Left ventricle myocardium inferior (tissue), 1 donor: ENCODE measurements around the gene ARMH3. TPM values are rescaled to one million over a fixed set of nuclear protein-coding genes. Genes with fewer than 3 reads are reported as not detected.

Experiments
- DNase-seq: peaks from one replicate; pipeline ENCODE4 v3.0.0-alpha.2; 2020
- H3K27ac ChIP-seq: fragments of 200-600 bp; replicated peaks from 2 replicates; pipeline ENCODE4 v1.8.0; 2021
- H3K27me3 ChIP-seq: fragments of 200-600 bp; 2 replicates; pipeline ENCODE4 v1.8.0; 2021; ENCODE audit warnings: low read depth
- H3K36me3 ChIP-seq: fragments of 200-600 bp; 2 replicates; pipeline ENCODE4 v1.8.0; 2021
- H3K4me1 ChIP-seq: fragments of 200-600 bp; 2 replicates; pipeline ENCODE4 v1.8.0; 2021
- H3K4me3 ChIP-seq: fragments of 200-600 bp; 2 replicates; pipeline ENCODE4 v1.8.0; 2021; ENCODE audit warnings: mild to moderate bottlenecking, moderate library complexity
- H3K9me3 ChIP-seq: fragments of 200-600 bp; replicated peaks from 2 replicates; pipeline ENCODE4 v1.8.0; 2021
- CTCF ChIP-seq: fragments of 200-600 bp; IDR thresholded peaks from 2 replicates; pipeline ENCODE4 v1.8.0; 2021; ENCODE audit warnings: antibody characterized with exemption, mild to moderate bottlenecking, borderline replicate concordance
- intact Hi-C: fragments of 100-400 bp; cut with micrococcal nuclease; formaldehyde crosslinking; loops from one replicate; pipeline ENCODE4 v1.11.0; 2022
- total RNA-seq: library from RNA; stranded (reverse); fragmentation: NEBNext Ultra II Directional; extraction: Animal tissue kit (Norgen Biotek cat#: 25700); gene quantifications from one replicate; pipeline ENCODE4 v1.2.1, GENCODE V29; 2021
- donor health status: DM: no; HTN: yes; CAD: no; lungs with severe emphysema.

ARMH3 gene
- total RNA-seq, 1 donor from 2014 or later: 58.9 TPM

- DNase-seq: no peak
- peaks cover 9% of the 10 kb centered on the region for H3K4me1 ChIP-seq
- no peak overlapping the region for H3K27ac ChIP-seq
- H3K36me3 ChIP-seq: no peaks in the 10 kb centered on the region
- H3K9me3 ChIP-seq: no peaks in the 10 kb centered on the region
- intact Hi-C loops: no loop called here
- H3K4me3 ChIP-seq: no peak overlapping the region
- H3K27me3 ChIP-seq: no peaks in the 10 kb centered on the region
- no peak for TF ChIP-seq CTCF
Measured at GRCh38 chr10:102086196-102086595, 30.2 kb upstream of the ARMH3 start.

DNA sequence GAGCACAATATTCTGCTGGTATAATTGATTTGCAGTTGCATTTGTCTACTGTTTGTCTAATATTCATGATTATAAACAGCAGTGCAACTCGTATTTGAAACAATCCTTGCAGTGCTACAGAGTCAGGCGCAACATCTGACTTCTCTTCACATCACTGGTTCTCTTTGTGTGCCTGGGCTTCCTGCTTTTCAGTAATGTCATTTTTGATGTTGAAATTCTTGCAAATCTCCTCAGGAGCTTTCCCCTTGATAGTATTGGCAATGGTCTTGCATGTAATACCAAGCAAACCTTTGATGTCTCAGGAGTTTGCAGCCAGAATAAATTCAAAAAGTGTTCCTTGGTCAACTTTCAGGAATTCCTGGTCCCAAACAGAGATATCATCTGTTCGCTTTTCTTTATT lies 29.4 kb upstream of the ARMH3 start:
- H3K4me1 ChIP-seq: peaks cover 3% of the 10 kb centered on the region
- TF ChIP-seq CTCF: no peak
- intact Hi-C loops: no loop called here
- no peak overlapping the region for H3K27ac ChIP-seq
- DNase-seq: no peak
- no peak overlapping the region for H3K4me3 ChIP-seq
- H3K36me3 ChIP-seq: no peaks in the 10 kb centered on the region
- H3K27me3 ChIP-seq: no peaks in the 10 kb centered on the region
- no peaks in the 10 kb centered on the region for H3K9me3 ChIP-seq

GRCh38 chr10:102083541-102083940 lies 27.6 kb upstream of the ARMH3 start:
- intact Hi-C loops: no loop called here
- no peaks in the 10 kb centered on the region for H3K9me3 ChIP-seq

DNA sequence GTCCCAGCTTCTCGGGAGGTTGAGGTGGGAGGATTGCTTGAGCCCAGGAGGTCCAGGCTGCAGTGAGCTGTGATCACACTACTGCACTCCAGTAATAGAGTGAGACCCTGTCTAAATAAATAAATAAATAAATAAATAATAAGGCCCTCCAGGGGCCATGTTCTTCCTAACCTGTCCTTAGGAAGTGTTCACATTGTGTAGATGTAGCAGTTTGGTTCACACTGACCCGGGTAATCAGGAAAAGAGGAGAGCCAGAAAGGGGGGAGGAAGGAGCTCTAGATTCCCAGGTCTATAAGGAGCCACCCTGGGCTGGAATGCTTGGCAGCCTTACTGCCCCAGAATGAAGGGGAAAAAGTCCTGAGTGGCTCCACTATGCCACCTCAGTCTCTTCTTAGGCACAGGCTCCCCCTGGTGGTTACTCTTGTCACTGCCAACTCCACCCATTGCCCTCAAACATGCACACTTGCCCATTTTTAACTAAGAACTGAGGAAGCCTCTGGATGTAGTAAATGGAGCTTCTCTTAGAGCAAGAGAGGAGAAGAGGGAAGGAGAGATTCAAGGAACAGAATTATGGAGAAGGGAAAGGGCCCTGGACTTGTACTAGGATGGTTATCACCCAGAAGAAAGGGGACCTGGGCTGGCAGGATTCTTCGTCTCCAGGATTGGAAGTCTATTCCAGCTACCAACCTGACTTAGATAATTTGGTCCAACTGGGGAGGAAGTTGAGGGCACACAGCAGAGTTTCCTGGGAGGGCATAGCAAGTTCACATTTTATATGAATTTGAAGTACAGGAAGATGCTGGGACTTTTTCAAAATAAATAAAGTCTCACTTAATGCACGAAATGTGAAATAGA lies 16.9 kb upstream of the ARMH3 start:
- peak; percentile 79 for DNase-seq
- Histone ChIP-seq H3K36me3 (no peaks in the 10 kb centered on the region), H3K27me3 (no peaks in the 10 kb centered on the region), H3K4me1 (peaks cover 15% of the 10 kb centered on the region), H3K9me3 (no peaks in the 10 kb centered on the region), H3K27ac (no peak overlapping the region), H3K4me3 (no peak overlapping the region)
- peak; percentile 94 for TF ChIP-seq CTCF
- intact Hi-C loops: no loop called here

More at GRCh38 chr10:102083541-102083940, 27.6 kb upstream of the ARMH3 start:
- Histone ChIP-seq H3K4me3 (no peak overlapping the region), H3K4me1 (no peaks in the 10 kb centered on the region), H3K27ac (no peak overlapping the region), H3K36me3 (no peaks in the 10 kb centered on the region), H3K27me3 (no peaks in the 10 kb centered on the region)
- TF ChIP-seq CTCF: no peak
- no peak for DNase-seq

GRCh38 chr10:102069071-102069470 lies 13.1 kb upstream of the ARMH3 start:
- H3K9me3 ChIP-seq: no peaks in the 10 kb centered on the region
- H3K27me3 ChIP-seq: no peaks in the 10 kb centered on the region
- H3K4me1 ChIP-seq: peaks cover 47% of the 10 kb centered on the region
- TF ChIP-seq CTCF: no peak
- H3K36me3 ChIP-seq: no peaks in the 10 kb centered on the region
- H3K27ac ChIP-seq: no peak overlapping the region
- no peak overlapping the region for H3K4me3 ChIP-seq
- intact Hi-C loops: no loop called here
- no peak for DNase-seq
